Neuronal stem cell (in vitro differentiated cells): Measurements from ENCODE around the gene CHTOP. TPM values are rescaled to one million over a fixed set of nuclear protein-coding genes. Genes with fewer than 3 reads are reported as not detected.

ENCODE experiments used
- DNase-seq: peaks from one replicate; pipeline ENCODE4 v3.0.0-alpha.2; 2013; ENCODE audit warnings: low spot score
- H2AFZ ChIP-seq: one replicate; pipeline ENCODE4 v1.6.1; 2013; ENCODE audit warnings: mild to moderate bottlenecking, low read length, inconsistent platforms
- H2AK5ac ChIP-seq: 2 replicates; pipeline ENCODE4 v1.6.1; 2013; ENCODE audit warnings: low read depth, mild to moderate bottlenecking, inconsistent platforms, low read length, moderate library complexity, mixed read lengths
- H2BK120ac ChIP-seq: 2 replicates; pipeline ENCODE4 v1.6.1; 2013; ENCODE audit warnings: low read depth, mild to moderate bottlenecking, inconsistent platforms, low read length, moderate library complexity, mixed read lengths
- H2BK12ac ChIP-seq: one replicate; pipeline ENCODE4 v1.6.1; 2013; ENCODE audit warnings: low read length, inconsistent platforms
- H2BK15ac ChIP-seq: 2 replicates; pipeline ENCODE4 v1.6.1; 2013; ENCODE audit warnings: mild to moderate bottlenecking, low read length, inconsistent platforms, mixed read lengths
- H2BK5ac ChIP-seq: one replicate; pipeline ENCODE4 v1.6.1; 2013; ENCODE audit warnings: inconsistent platforms, mild to moderate bottlenecking, low read length, moderate library complexity
- H3K14ac ChIP-seq: one replicate; pipeline ENCODE4 v1.6.1; 2013; ENCODE audit warnings: low read length, inconsistent platforms
- H3K18ac ChIP-seq: 2 replicates; pipeline ENCODE4 v1.6.1; 2013; ENCODE audit warnings: low read length, inconsistent platforms
- H3K23ac ChIP-seq: 2 replicates; pipeline ENCODE4 v1.6.1; 2013; ENCODE audit warnings: low read depth, mild to moderate bottlenecking, mixed read lengths, low read length, inconsistent platforms; ENCODE audit not compliant: poor library complexity
- H3K27ac ChIP-seq: replicated peaks from 3 replicates; pipeline ENCODE4 v1.5.1; 2013; ENCODE audit warnings: low read length, inconsistent platforms
- H3K27me3 ChIP-seq, 3 experiments: 2 replicates each; pipeline ENCODE4 v1.6.1; 2013; ENCODE audit warnings: low read length in 3 of 3, mild to moderate bottlenecking in 2 of 3, inconsistent platforms in 1 of 3, low read depth in 1 of 3, mixed read lengths in 1 of 3, moderate library complexity in 1 of 3; ENCODE audit not compliant: control insufficient read depth in 3 of 3, insufficient read depth in 3 of 3
- H3K36me3 ChIP-seq, 2 donors: replicated peaks in 1 of 2; 2 replicates each; pipeline ENCODE4 v1.6.1; 2013; ENCODE audit warnings: low read length in 2 of 2; ENCODE audit not compliant: control insufficient read depth in 2 of 2, insufficient read depth in 2 of 2
- H3K4ac ChIP-seq: 2 replicates; pipeline ENCODE4 v1.6.1; 2013; ENCODE audit warnings: inconsistent platforms, mild to moderate bottlenecking, low read length, moderate library complexity
- H3K4me1 ChIP-seq, 2 donors: 1 replicate in 1 of 2; 2 replicates in 1 of 2; pipeline ENCODE4 v1.6.1; 2013; ENCODE audit warnings: low read length in 2 of 2, low read depth in 1 of 2; ENCODE audit not compliant: control insufficient read depth in 2 of 2, insufficient read depth in 1 of 2
- H3K4me2 ChIP-seq: one replicate; pipeline ENCODE4 v1.6.1; 2013; ENCODE audit warnings: mild to moderate bottlenecking, low read length, inconsistent platforms; ENCODE audit not compliant: insufficient read depth, poor library complexity, severe bottlenecking
- H3K4me3 ChIP-seq, 2 donors: 2 replicates each; pipeline ENCODE4 v1.5.1; 2013; ENCODE audit warnings: low read length in 2 of 2, mild to moderate bottlenecking in 2 of 2, inconsistent platforms in 1 of 2, moderate library complexity in 1 of 2
- H3K79me1 ChIP-seq: one replicate; pipeline ENCODE4 v1.6.1; 2013; ENCODE audit warnings: low read depth, mild to moderate bottlenecking, inconsistent platforms, low read length, moderate library complexity
- H3K9ac ChIP-seq: one replicate; pipeline ENCODE4 v1.6.1; 2013; ENCODE audit warnings: mild to moderate bottlenecking, low read depth, low read length, inconsistent platforms; ENCODE audit not compliant: poor library complexity
- H3K9me3 ChIP-seq, 2 donors: replicated peaks in 1 of 2; 2 replicates each; pipeline versions ENCODE3 to v1.6.1; 2013; ENCODE audit warnings: low read length in 2 of 2, mild to moderate bottlenecking in 2 of 2, inconsistent platforms in 1 of 2, low read depth in 1 of 2, mixed read lengths in 1 of 2, moderate library complexity in 1 of 2; ENCODE audit not compliant: control insufficient read depth in 2 of 2, insufficient read depth in 1 of 2
- H4K8ac ChIP-seq: one replicate; pipeline ENCODE4 v1.6.1; 2013; ENCODE audit warnings: low read depth, mild to moderate bottlenecking, inconsistent platforms, low read length, moderate library complexity
- H4K91ac ChIP-seq: one replicate; pipeline ENCODE4 v1.6.1; 2013; ENCODE audit warnings: low read length, low read depth, mild to moderate bottlenecking, inconsistent platforms; ENCODE audit not compliant: poor library complexity
- WGBS, 2 donors: extraction: QIAGEN DNeasy Blood & Tissue Kit; methylation state at CpG; one replicate each; pipeline ENCODE4 v1.1.7; 2013; ENCODE audit warnings: missing lambda C conversion rate in 2 of 2, mixed read lengths in 1 of 2; ENCODE audit not compliant: insufficient read length in 2 of 2, insufficient replicate concordance in 1 of 2; ENCODE audit errors: extremely low coverage in 2 of 2; 5-methylcytosine and 5-hydroxymethylcytosine counted together
- small RNA-seq: library from polyadenylated mRNA; stranded (forward); fragments of <200 nt; extraction: miRNeasy Mini kit (QIAGEN cat#:217004); gene quantifications from one replicate; pipeline ENCODE3, GENCODE V24; 2013; ENCODE audit not compliant: insufficient read depth

Gene CHTOP

GRCh38 chr1:153693466-153693865, 59.6 kb downstream of the CHTOP start:
- no peaks in the 10 kb centered on the region for H3K9me3 ChIP-seq
- peak overlapping the region; percentile 56 for H3K14ac ChIP-seq
- H3K27me3 ChIP-seq = peaks cover 0 to 25% (median 0%) of the 10 kb centered on the region in 3 experiments
- no peak overlapping the region for H3K4me2 ChIP-seq
- H3K18ac ChIP-seq = peak overlapping the region; percentile 64
- H4K91ac ChIP-seq = no peak overlapping the region
- DNase-seq = no peak
- peak overlapping the region; percentile 53 for H2BK5ac ChIP-seq
- H3K36me3 ChIP-seq = no peaks in the 10 kb centered on the region
- H2BK12ac ChIP-seq = peak overlapping the region; percentile 41
- no peak overlapping the region for H4K8ac ChIP-seq
- no peak overlapping the region for H3K4ac ChIP-seq
- H3K9ac ChIP-seq = no peak overlapping the region
- no peak overlapping the region for H3K4me3 ChIP-seq
- no peak overlapping the region for H2BK120ac ChIP-seq
- no peak overlapping the region for H3K27ac ChIP-seq
- H2BK15ac ChIP-seq = no peak overlapping the region
- no peaks in the 10 kb centered on the region for H3K79me1 ChIP-seq
- peaks cover 8 to 17% of the 10 kb centered on the region in 2 donors for H3K4me1 ChIP-seq
- H3K23ac ChIP-seq = peak overlapping the region; percentile 8
- no CpG with 5 or more reads among the region's 4 CpGs for WGBS, 2 donors
- no peak overlapping the region for H2AFZ ChIP-seq
- peak overlapping the region; percentile 28 for H2AK5ac ChIP-seq

Small RNAs within 50 kb of the gene (small RNA-seq; reads per million reads assigned to genes)
- gene MIR8083 = not detected
